GM18870 (cell line): ENCODE results near the gene RPL12.

Experiments
- ATAC-seq: cut with Tn5 transposase; IDR thresholded peaks from one replicate; pipeline ENCODE4 v1.9.1; 2021; ENCODE audit warnings: moderate library complexity; ENCODE audit not compliant: unreplicated experiment

Gene RPL12

GRCh38 chr9:127444921-127445850, 6.0 kb downstream of the RPL12 start:
- no peak for ATAC-seq

GRCh38 chr9:127444283-127444920, 6.8 kb downstream of the RPL12 start:
- ATAC-seq, result no peak

GRCh38 chr9:127438394-127438793, 12.8 kb downstream of the RPL12 start:
- no peak for ATAC-seq

- no peak for ATAC-seq
Measured at GRCh38 chr9:127437497-127438264, 13.5 kb downstream of the RPL12 start.

- ATAC-seq, result no peak
Measured at GRCh38 chr9:127430415-127430814, 20.8 kb downstream of the RPL12 start.

GRCh38 chr9:127428348-127428747, 22.9 kb downstream of the RPL12 start:
- no peak for ATAC-seq

- no peak for ATAC-seq
Measured at GRCh38 chr9:127426756-127427155, 24.4 kb downstream of the RPL12 start.

- ATAC-seq, result peak; percentile 8
Measured at GRCh38 chr9:127424676-127424999, 26.6 kb downstream of the RPL12 start.

- ATAC-seq, result peak; percentile 60
Measured at GRCh38 chr9:127423934-127424675, 27.1 kb downstream of the RPL12 start, which contains the start of gene ZNF79. ZNF79 (plus strand) TSS chr9:127424382; CDS start chr9:127424788, 406 bp downstream.

GRCh38 chr9:127423476-127423933, 27.7 kb downstream of the RPL12 start:
- no peak for ATAC-seq

GRCh38 chr9:127422787-127423186, 28.4 kb downstream of the RPL12 start:
- no peak for ATAC-seq

- ATAC-seq, result no peak
Measured at GRCh38 chr9:127422133-127422782, 28.9 kb downstream of the RPL12 start.

GRCh38 chr9:127421057-127421456, 30.1 kb downstream of the RPL12 start:
- no peak for ATAC-seq

- no peak for ATAC-seq
Measured at GRCh38 chr9:127419348-127419747, 31.9 kb downstream of the RPL12 start.

GRCh38 chr9:127418037-127418471, 33.2 kb downstream of the RPL12 start:
- no peak for ATAC-seq

- no peak for ATAC-seq
Measured at GRCh38 chr9:127417131-127418036, 33.8 kb downstream of the RPL12 start.

- no peak for ATAC-seq
Measured at GRCh38 chr9:127415657-127416056, 35.5 kb downstream of the RPL12 start.

GRCh38 chr9:127415141-127415540, 36.1 kb downstream of the RPL12 start:
- no peak for ATAC-seq

- no peak for ATAC-seq
Measured at GRCh38 chr9:127411122-127411521, 40.1 kb downstream of the RPL12 start.
